ENCODE measurements around the gene KCNN2. TPM values are rescaled to one million over a fixed set of nuclear protein-coding genes. Genes with fewer than 3 reads are reported as not detected.

Gene KCNN2
- total RNA-seq, 4 donors from 2014 or later: 0.16 to 0.93 (median 0.25) TPM; not detected in 1

GRCh38 chr5:114339108-114339507, 22.8 kb upstream of the KCNN2 start:
- H3K4me1 ChIP-seq: no peaks in the 10 kb centered on the region
- TF ChIP-seq POLR2A (IDR thresholded peaks at IDR 0.05): no peak
- TF ChIP-seq CTCF (IDR thresholded peaks at IDR 0.05 in 4 of 5, conservative IDR thresholded peaks at IDR 0.05 in 1 of 5): no peak
- no peak overlapping the region for H3K27ac ChIP-seq
- ATAC-seq (no peak), DNase-seq (no peak)
- no peaks in the 10 kb centered on the region for H3K36me3 ChIP-seq
- no peak overlapping the region for H3K4me3 ChIP-seq
- intact Hi-C loops (cut with DNase I; ENCODE audit: low total_unique reads): no loop called here
- in situ Hi-C loops (cut with MboI; ENCODE audit: low sequenced_read_pairs in 4 of 4): no loop called here
- H3K27me3 ChIP-seq: no peaks in the 10 kb centered on the region
- no peaks in the 10 kb centered on the region for H3K9me3 ChIP-seq

- no peaks in the 10 kb centered on the region for H3K27me3 ChIP-seq
- ATAC-seq (no peak), DNase-seq (no peak)
- intact Hi-C loops (cut with DNase I; ENCODE audit: low total_unique reads): no loop called here
- in situ Hi-C loops (cut with MboI; ENCODE audit: low sequenced_read_pairs in 4 of 4): no loop called here
- no peaks in the 10 kb centered on the region for H3K36me3 ChIP-seq
- no peak overlapping the region for H3K4me3 ChIP-seq
- H3K27ac ChIP-seq: no peak overlapping the region
- H3K4me1 ChIP-seq: no peaks in the 10 kb centered on the region
- H3K9me3 ChIP-seq: no peaks in the 10 kb centered on the region
- no peak for TF ChIP-seq POLR2A (IDR thresholded peaks at IDR 0.05)
- TF ChIP-seq CTCF (IDR thresholded peaks at IDR 0.05 in 4 of 5, conservative IDR thresholded peaks at IDR 0.05 in 1 of 5): no peak
These were observed 15.7 kb upstream of the KCNN2 start for GRCh38 chr5:114346181-114346580.

- TF ChIP-seq CTCF (IDR thresholded peaks at IDR 0.05 in 4 of 5, conservative IDR thresholded peaks at IDR 0.05 in 1 of 5) (no peak), POLR2A (IDR thresholded peaks at IDR 0.05) (no peak)
- intact Hi-C loops (cut with DNase I; ENCODE audit: low total_unique reads): no loop called here
These were observed 6.6 kb upstream of the KCNN2 start for GRCh38 chr5:114355086-114355830.

GRCh38 chr5:114358329-114358728, 3.5 kb upstream of the KCNN2 start:
- in situ Hi-C loops (cut with MboI; ENCODE audit: low sequenced_read_pairs in 4 of 4) (no loop called here), intact Hi-C loops (cut with DNase I; ENCODE audit: low total_unique reads) (no loop called here)
- H3K27ac ChIP-seq: no peak overlapping the region
- ATAC-seq (no peak), DNase-seq (no peak)
- peaks cover 0 to 30% (median 0%) of the 10 kb centered on the region in 3 donors for H3K27me3 ChIP-seq
- H3K36me3 ChIP-seq: no peaks in the 10 kb centered on the region
- TF ChIP-seq CTCF (IDR thresholded peaks at IDR 0.05 in 4 of 5, conservative IDR thresholded peaks at IDR 0.05 in 1 of 5) (no peak), POLR2A (IDR thresholded peaks at IDR 0.05) (no peak)
- no peaks in the 10 kb centered on the region for H3K9me3 ChIP-seq
- H3K4me1 ChIP-seq: peaks cover 4 to 24% of the 10 kb centered on the region in 2 donors
- H3K4me3 ChIP-seq: no peak overlapping the region

More at GRCh38 chr5:114355086-114355830, 6.6 kb upstream of the KCNN2 start:
- H3K4me1 ChIP-seq: peaks cover 0 to 3% of the 10 kb centered on the region in 2 donors
- in situ Hi-C loops (cut with MboI; ENCODE audit: low sequenced_read_pairs in 4 of 4): no loop called here
- DNase-seq (no peak), ATAC-seq (no peak)
- H3K27me3 ChIP-seq: peaks cover 0 to 11% (median 0%) of the 10 kb centered on the region in 3 donors
- H3K27ac ChIP-seq: no peak overlapping the region
- H3K4me3 ChIP-seq: no peak overlapping the region
- H3K9me3 ChIP-seq: no peaks in the 10 kb centered on the region
- H3K36me3 ChIP-seq: no peaks in the 10 kb centered on the region
